NCI-H1930 (cell line): Measurements from ENCODE around the gene OCA2.
"Not testable (repeated sequence)": the region's sequence is repeated elsewhere in the genome, so short reads cannot be mapped to it uniquely, and the experiment has no call there.

ENCODE experiments used
- DNase-seq, 2 experiments: peaks; one replicate each; lab custom pipeline; 2025; lab: John Stamatoyannopoulos, UW

OCA2 gene

DNA sequence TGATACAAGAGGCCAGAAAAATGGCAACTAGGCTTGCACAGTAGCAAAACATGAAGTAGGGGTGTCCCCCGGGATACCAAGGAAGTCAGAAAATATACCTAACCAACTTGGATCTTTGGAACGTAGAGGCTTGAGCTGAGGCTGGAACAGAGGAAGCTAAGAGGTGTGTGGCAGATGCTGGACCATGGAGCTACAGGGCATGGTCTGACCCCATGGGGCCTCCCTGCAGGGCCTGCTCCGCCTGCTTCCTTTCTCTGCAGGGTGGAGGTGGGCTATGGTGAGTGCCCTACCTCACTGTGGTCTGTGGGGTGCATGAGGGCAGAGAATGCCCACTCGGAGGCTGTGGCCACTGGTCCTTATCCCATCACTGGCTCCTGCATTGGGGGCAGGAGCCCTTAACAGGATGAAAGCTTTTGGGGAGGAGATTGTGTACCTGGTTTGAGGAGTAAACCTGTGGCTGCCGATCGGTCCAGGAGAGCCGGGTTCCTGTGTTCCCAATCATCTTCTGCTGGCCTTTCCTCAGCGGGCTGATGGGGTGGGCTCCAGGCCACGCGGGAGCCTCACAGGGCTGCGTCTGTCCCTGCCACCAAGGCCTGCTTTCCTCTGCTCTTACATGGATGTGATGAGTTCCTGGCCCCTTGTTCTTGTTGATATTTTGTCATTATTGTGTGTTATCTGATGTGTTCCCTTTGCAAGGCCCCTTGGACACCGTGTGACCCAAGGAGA, 96.8 kb downstream of the OCA2 start:
- no peak for DNase-seq

DNA sequence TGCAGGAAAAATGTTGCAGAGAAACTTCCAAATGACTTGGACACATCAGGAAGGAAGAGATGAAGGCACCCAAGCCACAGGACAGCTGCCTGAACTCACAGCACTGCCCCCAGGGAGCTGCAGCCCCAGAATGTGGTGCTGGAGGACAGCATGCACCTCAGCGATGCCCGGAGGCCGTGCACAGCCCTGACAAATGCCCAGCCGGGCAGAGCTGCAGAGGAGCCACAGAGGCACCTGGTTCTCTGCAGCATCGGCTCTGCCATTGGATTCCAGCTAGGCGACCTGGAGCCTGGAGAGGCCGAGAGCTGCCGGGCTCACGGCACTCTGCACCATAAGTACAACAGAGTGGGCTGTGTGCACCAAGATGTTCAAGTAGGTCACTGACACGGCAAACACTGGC, 97.5 kb downstream of the OCA2 start:
- DNase-seq = no peak

DNA sequence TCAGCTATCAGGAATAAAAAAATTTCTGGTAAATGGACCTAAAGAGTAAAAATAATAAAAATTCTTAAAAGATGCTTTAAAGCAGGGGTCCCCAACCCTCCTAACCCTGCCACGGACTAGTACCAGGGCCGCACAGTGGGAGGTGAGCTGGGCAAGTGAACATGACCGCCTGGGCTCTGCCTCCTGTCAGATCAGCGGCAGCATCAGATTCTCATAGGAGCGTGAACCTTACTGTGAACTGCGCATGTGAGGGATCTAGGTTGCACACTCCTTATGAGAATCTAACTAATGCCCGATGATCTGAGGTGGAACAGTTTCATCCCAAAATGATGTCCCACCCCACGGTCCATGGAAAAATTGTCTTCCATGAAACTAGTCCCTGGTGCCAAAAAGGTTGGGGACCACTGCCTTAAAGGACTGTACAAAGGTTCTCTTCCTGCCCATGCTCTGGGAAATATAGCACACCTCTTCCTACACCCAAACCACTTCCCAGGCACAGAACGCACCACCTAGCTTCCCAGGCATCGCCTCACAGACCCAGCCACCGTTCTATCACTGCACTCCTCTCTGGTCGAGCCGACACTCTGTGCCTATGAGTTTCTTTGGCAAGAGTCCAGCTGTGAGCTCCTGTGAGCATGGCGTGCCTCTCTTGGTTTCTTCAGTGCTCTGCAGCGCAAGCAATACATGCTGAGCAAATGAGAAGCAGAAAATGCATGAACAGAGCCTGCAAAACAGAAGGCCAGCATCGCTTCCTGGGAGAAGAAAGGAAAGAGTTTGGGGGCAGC, 104.9 kb downstream of the OCA2 start:
- DNase-seq = no peak

DNA sequence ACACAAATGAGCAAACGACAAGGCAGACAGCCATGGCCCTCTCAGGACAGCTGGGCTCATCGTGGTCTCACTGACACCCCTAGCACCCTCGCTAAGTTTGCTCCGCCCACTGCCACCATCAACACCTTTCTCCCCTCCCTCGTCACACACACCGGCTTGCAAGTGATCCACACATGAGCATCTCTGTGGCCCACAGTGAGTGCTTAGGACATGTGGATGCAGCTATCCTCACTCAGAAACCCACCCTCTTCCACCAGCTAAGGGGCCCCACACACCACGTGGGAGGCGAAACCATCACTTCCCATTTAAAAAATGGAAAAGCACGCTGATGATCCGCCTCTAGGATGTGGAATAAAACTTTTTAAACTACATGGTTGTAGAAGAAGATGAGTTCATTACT, 105.6 kb downstream of the OCA2 start:
- no peak for DNase-seq

DNA sequence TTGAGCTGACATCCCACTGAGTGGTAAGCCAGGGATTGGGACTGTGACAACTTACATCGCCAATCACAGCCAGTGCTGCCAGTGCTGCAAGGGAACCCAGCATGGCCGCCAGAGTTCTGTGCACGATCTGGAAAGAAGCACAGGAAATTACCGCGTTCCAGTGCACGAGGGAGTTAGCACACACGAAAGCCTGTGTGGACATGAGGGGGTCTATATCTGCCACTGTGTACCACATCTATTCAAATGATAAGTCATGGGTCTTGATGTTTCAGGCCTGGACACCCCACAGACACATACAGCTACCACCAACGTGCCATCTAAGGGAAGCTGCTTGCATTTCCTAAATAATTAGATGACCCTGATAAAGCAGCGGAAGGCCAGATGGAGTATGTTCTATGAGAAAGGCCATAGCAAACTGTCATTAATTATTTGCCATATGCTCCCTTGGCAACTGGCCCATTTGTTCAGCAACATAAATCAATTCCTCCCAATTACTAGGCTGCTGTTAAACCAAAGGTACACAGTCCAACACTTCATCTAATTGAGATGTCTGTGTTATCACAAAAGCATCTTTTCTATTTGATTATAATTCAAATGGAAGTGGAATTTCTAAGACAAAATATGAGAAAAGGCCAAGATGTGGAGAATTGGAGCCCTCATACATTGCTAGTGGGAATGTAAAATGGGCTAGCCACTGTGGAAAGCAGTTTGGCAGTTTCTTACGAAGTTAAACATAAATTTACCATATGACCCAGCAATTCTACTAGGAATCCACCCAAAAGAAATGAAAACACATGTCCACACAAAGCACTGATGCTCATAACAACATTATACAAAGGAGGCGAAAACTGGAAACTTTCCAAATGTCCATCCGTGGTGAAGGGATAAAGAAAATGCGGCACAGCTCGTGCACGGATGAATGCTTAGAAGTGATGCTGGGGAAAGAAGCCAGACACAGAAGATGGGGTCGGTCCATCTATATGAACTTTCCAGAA, 108.3 kb downstream of the OCA2 start:
- DNase-seq = no peak

- DNase-seq = no peak
Observed at GRCh38 chr15:27989838-27990237, 109.3 kb downstream of the OCA2 start.

GRCh38 chr15:27989427-27989826, 109.7 kb downstream of the OCA2 start:
- DNase-seq = no peak

GRCh38 chr15:27985099-27985498, 114.0 kb downstream of the OCA2 start:
- no peak for DNase-seq

- no peak for DNase-seq
Observed at GRCh38 chr15:27983496-27983895, 115.6 kb downstream of the OCA2 start.

DNA sequence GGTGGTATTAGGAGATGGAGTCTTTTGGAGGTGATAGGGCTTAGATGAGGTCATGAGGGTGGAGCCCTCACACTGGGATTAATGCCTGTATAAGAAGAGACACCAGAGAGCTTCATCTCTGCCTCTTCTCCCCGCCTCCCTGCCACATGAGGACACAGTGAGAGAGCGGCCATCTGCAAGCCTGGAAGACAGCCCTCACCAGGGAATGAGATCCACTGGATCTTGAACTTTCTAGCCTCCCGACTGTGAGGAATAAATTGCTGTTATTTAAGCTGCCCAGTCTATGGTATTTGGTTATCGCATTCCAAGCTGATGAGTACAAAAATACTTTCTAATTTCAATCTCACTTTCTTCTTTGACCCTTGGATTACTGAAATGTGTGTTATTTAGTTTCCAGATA, 121.4 kb downstream of the OCA2 start:
- DNase-seq = no peak

DNA sequence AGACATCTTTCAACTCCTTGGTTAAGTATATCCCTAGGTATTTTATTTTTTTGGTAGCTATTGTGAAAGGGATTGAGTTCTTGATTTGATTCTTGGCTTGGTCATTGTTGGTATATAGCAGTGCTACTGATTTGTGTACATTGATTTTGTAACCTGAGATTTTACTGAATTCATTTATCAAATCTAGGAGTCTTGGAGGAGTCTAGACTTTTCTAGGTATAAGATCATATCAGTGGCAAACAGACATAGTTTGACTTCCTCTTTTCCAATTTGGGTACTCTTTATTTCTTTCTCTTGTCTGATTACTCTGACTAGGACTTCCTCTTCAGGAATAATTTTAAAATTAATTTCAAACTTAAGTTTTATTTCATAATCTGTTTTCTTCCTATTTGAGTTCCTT, 125.2 kb downstream of the OCA2 start:
- DNase-seq = no peak

GRCh38 chr15:27970661-27971392, 128.3 kb downstream of the OCA2 start:
- DNase-seq = no peak

DNA sequence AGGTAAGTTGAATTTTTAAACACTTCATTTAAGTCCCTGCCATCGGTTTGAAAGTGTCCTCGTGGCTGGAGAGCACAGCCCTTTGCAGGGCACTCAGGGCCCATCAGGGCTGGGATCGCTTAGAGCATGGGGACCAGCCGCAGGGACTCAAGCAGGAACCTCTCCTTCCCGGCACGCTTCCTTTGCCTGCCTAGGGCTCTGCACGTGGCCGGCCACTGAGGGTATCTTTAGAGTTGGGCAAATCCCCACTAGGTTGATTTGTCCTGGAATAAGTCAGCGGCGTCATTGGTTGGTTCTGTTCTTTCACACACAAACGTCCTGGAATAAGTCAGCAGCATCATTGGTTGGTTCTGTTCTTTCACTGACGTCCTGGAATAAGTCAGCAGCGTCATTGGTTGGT, 131.6 kb downstream of the OCA2 start:
- DNase-seq = no peak

GRCh38 chr15:27965546-27965945, 133.6 kb downstream of the OCA2 start:
- peak in 1 of 2 experiments; percentile 1 for DNase-seq

- no peak for DNase-seq
Observed at GRCh38 chr15:27961801-27962200, 137.3 kb downstream of the OCA2 start.

- DNase-seq = no peak
Observed at GRCh38 chr15:27958911-27959578, 140.1 kb downstream of the OCA2 start.

GRCh38 chr15:27956285-27956684, 142.8 kb downstream of the OCA2 start:
- no peak for DNase-seq

DNA sequence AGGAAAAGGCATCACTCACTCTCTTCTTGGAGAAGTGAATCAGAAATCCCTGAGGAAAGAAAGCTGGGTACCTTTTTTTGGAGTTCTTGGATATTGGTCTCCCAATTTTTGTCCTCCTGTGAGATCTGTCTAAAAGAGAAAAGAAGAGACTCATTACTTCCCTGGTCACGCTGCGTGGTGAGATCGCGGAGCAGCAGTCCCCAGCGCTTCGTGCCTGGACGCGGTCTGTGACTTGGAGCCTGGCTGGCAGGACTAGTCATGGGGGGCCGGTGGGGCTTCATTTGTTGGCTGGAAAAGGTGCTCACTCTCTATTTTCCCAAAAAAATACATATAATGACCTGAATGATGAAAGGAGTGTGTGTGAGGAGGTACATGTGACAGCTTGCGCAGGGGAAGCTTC, 144.0 kb downstream of the OCA2 start:
- DNase-seq = no peak

GRCh38 chr15:27952593-27952992, 146.5 kb downstream of the OCA2 start:
- not testable (repeated sequence) for DNase-seq

DNA sequence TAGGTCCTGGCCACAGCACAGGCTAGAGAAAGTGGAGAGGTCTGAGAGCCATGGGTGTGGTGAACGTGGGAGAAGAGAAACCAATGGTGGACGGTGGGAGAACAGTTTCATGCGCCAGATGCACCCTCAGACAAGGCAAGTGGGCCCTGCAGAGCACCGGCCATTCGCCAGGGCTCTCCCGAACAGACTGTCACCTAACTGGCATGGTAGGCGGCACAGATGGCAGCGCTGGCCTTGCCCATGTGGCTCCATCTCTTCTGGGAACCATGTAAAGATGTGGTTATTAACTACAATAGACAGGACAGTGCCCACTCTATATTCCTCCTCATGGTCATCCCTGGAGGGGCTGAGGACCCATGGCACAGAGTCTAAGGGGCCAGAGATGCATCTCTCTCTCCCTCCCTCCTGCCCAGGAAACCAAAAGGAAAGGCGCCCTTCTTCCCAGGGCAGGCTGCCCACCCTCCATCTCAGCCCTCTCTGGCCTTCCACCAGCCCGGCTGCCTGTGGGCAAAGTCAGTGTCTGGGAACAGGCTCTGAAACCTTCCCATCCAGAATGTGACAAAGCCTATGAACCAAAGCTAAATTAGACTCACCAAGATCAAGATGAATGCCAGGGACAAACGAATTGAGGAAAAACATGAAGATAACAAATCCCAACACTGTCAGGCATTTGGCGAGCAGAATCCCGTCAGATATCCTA, 147.8 kb downstream of the OCA2 start:
- no peak for DNase-seq
